Erythroblast (primary cell): ENCODE measurements around the gene HSD11B2.

Experiments used
- GATA1 ChIP-seq: IDR thresholded peaks from 2 replicates; pipeline ENCODE4 v1.6.1; 2011; ENCODE audit warnings: low read depth, mild to moderate bottlenecking, control low read depth, low read length, moderate library complexity
- POLR2A ChIP-seq: IDR thresholded peaks from 2 replicates; pipeline ENCODE4 v1.6.1; 2011; ENCODE audit warnings: mild to moderate bottlenecking, low read length

DNA sequence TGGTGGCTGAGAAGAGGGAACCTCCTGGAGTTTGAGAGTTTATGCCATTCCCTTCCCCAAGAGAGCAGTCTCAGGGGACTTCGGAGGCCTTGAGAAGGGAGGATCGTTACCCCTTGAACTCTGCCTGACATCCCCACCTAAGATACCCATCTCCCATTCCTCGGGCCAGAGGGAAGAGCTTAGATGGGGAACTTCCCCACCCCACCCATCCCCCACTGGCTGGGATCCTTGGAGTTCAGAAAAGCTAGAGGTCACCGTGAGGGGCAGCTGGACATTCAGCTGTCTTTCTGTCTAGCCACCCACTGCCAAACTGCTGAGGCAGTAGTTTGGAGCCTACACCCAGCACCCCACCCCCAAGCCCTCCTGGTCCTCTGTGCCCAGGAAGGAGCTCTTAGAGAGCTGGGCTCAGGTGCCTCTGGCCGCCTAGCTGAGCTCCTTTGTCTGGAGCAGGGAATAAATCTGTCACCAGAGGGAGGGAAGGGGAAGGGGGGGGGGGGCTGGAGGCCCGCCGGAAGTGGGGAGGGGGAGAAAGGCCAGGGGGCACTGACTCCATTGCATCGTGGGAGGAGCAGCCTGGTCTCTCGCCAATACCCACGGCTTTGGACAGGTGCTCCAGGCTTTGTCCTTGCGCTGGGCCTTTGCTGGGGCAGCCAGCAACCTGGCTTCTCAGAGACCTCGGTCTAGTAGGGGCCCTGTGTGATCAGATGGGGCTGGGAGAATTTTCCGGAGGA is 1.0 kb downstream of the HSD11B2 start:
- TF ChIP-seq POLR2A = no peak
- TF ChIP-seq GATA1 = no peak
